ENCODE data around the gene EPS8L3. TPM values are rescaled to one million over a fixed set of nuclear protein-coding genes. Genes with fewer than 3 reads are reported as not detected.
A peak's percentile ranks its signal among the peaks of the same experiment; 100 is the strongest.
"Not testable (repeated sequence)": the region's sequence is repeated elsewhere in the genome, so short reads cannot be mapped to it uniquely, and the experiment has no call there.

EPS8L3 gene
- total RNA-seq, 2 donors from 2014 or later: not detected

GRCh38 chr1:109721042-109721441 is 42.7 kb downstream of the EPS8L3 start:
- ATAC-seq (replicated peaks in 1 of 2): no peak

GRCh38 chr1:109719337-109719837 is 44.3 kb downstream of the EPS8L3 start:
- peaks cover 5% of the 10 kb centered on the region for H3K4me1 Mint-ChIP-seq (ENCODE audit: low read depth)
- H3K9me3 Mint-ChIP-seq: no peaks in the 10 kb centered on the region
- H3K27me3 Mint-ChIP-seq (ENCODE audit: low read depth): peaks cover 3% of the 10 kb centered on the region
- no peak overlapping the region for H3K27ac Mint-ChIP-seq
- no peak for DNase-seq
- no peak overlapping the region for H3K4me3 Mint-ChIP-seq
- peak in 1 of 2 donors; percentile 15 for ATAC-seq (replicated peaks in 1 of 2)
- no peaks in the 10 kb centered on the region for H3K36me3 Mint-ChIP-seq (ENCODE audit: insufficient read depth in 2 of 2)

More at GRCh38 chr1:109721042-109721441, 42.7 kb downstream of the EPS8L3 start:
- no peak overlapping the region for H3K27ac Mint-ChIP-seq
- H3K9me3 Mint-ChIP-seq: no peaks in the 10 kb centered on the region
- no peak for DNase-seq
- no peaks in the 10 kb centered on the region for H3K36me3 Mint-ChIP-seq (ENCODE audit: insufficient read depth in 2 of 2)
- H3K4me3 Mint-ChIP-seq: no peak overlapping the region
- peaks cover 5% of the 10 kb centered on the region for H3K4me1 Mint-ChIP-seq (ENCODE audit: low read depth)
- H3K27me3 Mint-ChIP-seq (ENCODE audit: low read depth): no peaks in the 10 kb centered on the region

GRCh38 chr1:109718495-109718894 is 45.2 kb downstream of the EPS8L3 start:
- H3K27me3 Mint-ChIP-seq (ENCODE audit: low read depth): peaks cover 12% of the 10 kb centered on the region
- no peak overlapping the region for H3K4me3 Mint-ChIP-seq
- ATAC-seq (replicated peaks in 1 of 2) (no peak), DNase-seq (no peak)
- no peaks in the 10 kb centered on the region for H3K36me3 Mint-ChIP-seq (ENCODE audit: insufficient read depth in 2 of 2)
- H3K9me3 Mint-ChIP-seq: no peaks in the 10 kb centered on the region
- no peak overlapping the region for H3K27ac Mint-ChIP-seq
- H3K4me1 Mint-ChIP-seq (ENCODE audit: low read depth): peaks cover 5% of the 10 kb centered on the region

GRCh38 chr1:109717729-109718128 is 46.0 kb downstream of the EPS8L3 start:
- Mint-ChIP-seq H3K9me3 (no peaks in the 10 kb centered on the region), H3K4me1 (ENCODE audit: low read depth) (peaks cover 5% of the 10 kb centered on the region), H3K27me3 (ENCODE audit: low read depth) (peaks cover 15% of the 10 kb centered on the region), H3K4me3 (no peak overlapping the region), H3K36me3 (ENCODE audit: insufficient read depth in 2 of 2) (no peaks in the 10 kb centered on the region), H3K27ac (no peak overlapping the region)
- ATAC-seq (replicated peaks in 1 of 2): no peak
- no peak for DNase-seq

GRCh38 chr1:109716570-109717090 is 47.1 kb downstream of the EPS8L3 start:
- ATAC-seq (replicated peaks in 1 of 2): no peak
- DNase-seq: no peak
- Mint-ChIP-seq H3K36me3 (ENCODE audit: insufficient read depth in 2 of 2) (no peaks in the 10 kb centered on the region), H3K9me3 (no peaks in the 10 kb centered on the region), H3K27ac (no peak overlapping the region), H3K27me3 (ENCODE audit: low read depth) (peaks cover 15% of the 10 kb centered on the region), H3K4me3 (no peak overlapping the region), H3K4me1 (ENCODE audit: low read depth) (peaks cover 5% of the 10 kb centered on the region)

- no peak overlapping the region for H3K27ac Mint-ChIP-seq
- H3K4me1 Mint-ChIP-seq (ENCODE audit: low read depth): peaks cover 5% of the 10 kb centered on the region
- no peak for ATAC-seq (replicated peaks in 1 of 2)
- H3K27me3 Mint-ChIP-seq (ENCODE audit: low read depth): peaks cover 15% of the 10 kb centered on the region
- no peaks in the 10 kb centered on the region for H3K9me3 Mint-ChIP-seq
- no peak for DNase-seq
- H3K36me3 Mint-ChIP-seq (ENCODE audit: insufficient read depth in 2 of 2): no peaks in the 10 kb centered on the region
- no peak overlapping the region for H3K4me3 Mint-ChIP-seq
These were observed 47.6 kb downstream of the EPS8L3 start for GRCh38 chr1:109716121-109716520.

- DNase-seq: no peak
- no peak for ATAC-seq (replicated peaks in 1 of 2)
- Mint-ChIP-seq H3K27ac (no peak overlapping the region), H3K36me3 (ENCODE audit: insufficient read depth in 2 of 2) (no peaks in the 10 kb centered on the region), H3K4me3 (no peak overlapping the region), H3K27me3 (ENCODE audit: low read depth) (peaks cover 15% of the 10 kb centered on the region), H3K9me3 (no peaks in the 10 kb centered on the region), H3K4me1 (ENCODE audit: low read depth) (peaks cover 5% of the 10 kb centered on the region)
These were observed 48.9 kb downstream of the EPS8L3 start for GRCh38 chr1:109714661-109715372.

GRCh38 chr1:109713636-109714035 is 50.1 kb downstream of the EPS8L3 start:
- H3K36me3 Mint-ChIP-seq (ENCODE audit: insufficient read depth in 2 of 2): peaks cover 3 to 4% of the 10 kb centered on the region in 2 donors
- no peak overlapping the region for H3K27ac Mint-ChIP-seq
- ATAC-seq (replicated peaks in 1 of 2) (no peak), DNase-seq (no peak)
- peaks cover 15% of the 10 kb centered on the region for H3K27me3 Mint-ChIP-seq (ENCODE audit: low read depth)
- H3K4me3 Mint-ChIP-seq: no peak overlapping the region
- H3K4me1 Mint-ChIP-seq (ENCODE audit: low read depth): no peaks in the 10 kb centered on the region
- H3K9me3 Mint-ChIP-seq: peaks cover 2 to 3% of the 10 kb centered on the region in 2 donors

GRCh38 chr1:109712321-109712864 is 51.3 kb downstream of the EPS8L3 start:
- no peak overlapping the region for H3K27ac Mint-ChIP-seq
- H3K27me3 Mint-ChIP-seq (ENCODE audit: low read depth): peaks cover 15% of the 10 kb centered on the region
- peak overlapping the region in 1 of 2 donors; percentile 60 for H3K4me3 Mint-ChIP-seq
- peaks cover 4 to 9% of the 10 kb centered on the region in 2 donors for H3K36me3 Mint-ChIP-seq (ENCODE audit: insufficient read depth in 2 of 2)
- ATAC-seq (replicated peaks in 1 of 2) (peak in 1 of 2 donors; percentile 22), DNase-seq (no peak)
- H3K4me1 Mint-ChIP-seq (ENCODE audit: low read depth): no peaks in the 10 kb centered on the region
- H3K9me3 Mint-ChIP-seq: peaks cover 3 to 6% of the 10 kb centered on the region in 2 donors

- Mint-ChIP-seq H3K4me3 (peak within 1 kb of the TSS; percentile 60), H3K27me3 (ENCODE audit: low read depth) (peaks cover 15% of the 10 kb centered on the region)
- H3K27ac Mint-ChIP-seq; DNase-seq; H3K4me1 Mint-ChIP-seq (ENCODE audit: low read depth); H3K36me3 Mint-ChIP-seq (ENCODE audit: insufficient read depth in 2 of 2); H3K9me3 Mint-ChIP-seq: not testable (repeated sequence)
- ATAC-seq (replicated peaks in 1 of 2): peak; percentile 41 to 54
These were observed 52.0 kb downstream of the EPS8L3 start, which contains the start of gene GSTM5 for GRCh38 chr1:109711593-109712320. Gene GSTM5, plus strand, starts transcription at chr1:109712251. Its CDS starts 62 bp downstream, at chr1:109712313.

- ATAC-seq (replicated peaks in 1 of 2); H3K4me3 Mint-ChIP-seq; H3K9me3 Mint-ChIP-seq; DNase-seq; H3K4me1 Mint-ChIP-seq (ENCODE audit: low read depth); H3K36me3 Mint-ChIP-seq (ENCODE audit: insufficient read depth in 2 of 2); H3K27ac Mint-ChIP-seq: not testable (repeated sequence)
- H3K27me3 Mint-ChIP-seq (ENCODE audit: low read depth): peaks cover 15% of the 10 kb centered on the region
These were observed 53.9 kb downstream of the EPS8L3 start for GRCh38 chr1:109709822-109710221.

- not testable (repeated sequence) for ATAC-seq (replicated peaks in 1 of 2); H3K4me3 Mint-ChIP-seq; H3K9me3 Mint-ChIP-seq; DNase-seq; H3K4me1 Mint-ChIP-seq (ENCODE audit: low read depth); H3K27ac Mint-ChIP-seq; H3K36me3 Mint-ChIP-seq (ENCODE audit: insufficient read depth in 2 of 2); H3K27me3 Mint-ChIP-seq (ENCODE audit: low read depth)
These were observed 54.8 kb downstream of the EPS8L3 start for GRCh38 chr1:109708949-109709348.

GRCh38 chr1:109705411-109705810 is 58.3 kb downstream of the EPS8L3 start:
- ATAC-seq (replicated peaks in 1 of 2): no peak
- Mint-ChIP-seq H3K27ac (no peak overlapping the region), H3K36me3 (ENCODE audit: insufficient read depth in 2 of 2) (peaks cover 6 to 13% of the 10 kb centered on the region in 2 donors), H3K4me1 (ENCODE audit: low read depth) (no peaks in the 10 kb centered on the region), H3K27me3 (ENCODE audit: low read depth) (no peaks in the 10 kb centered on the region), H3K9me3 (peaks cover 5 to 6% of the 10 kb centered on the region in 2 donors), H3K4me3 (no peak overlapping the region)
- DNase-seq: no peak
